Nephron progenitor cell (in vitro differentiated cells): ENCODE measurements around the gene TMEM217.

Experiments
- DNase-seq: peaks from one replicate; pipeline ENCODE4 v3.0.0; 2021
- H3K27ac Mint-ChIP-seq: 2 replicates; pipeline ENCODE4 v1.8.0; 2021; ENCODE audit warnings: mild to moderate bottlenecking, moderate library complexity, mixed read lengths
- H3K27me3 Mint-ChIP-seq: 2 replicates; pipeline ENCODE4 v1.8.0; 2021; ENCODE audit warnings: mild to moderate bottlenecking, low read depth, mixed read lengths; ENCODE audit not compliant: poor library complexity
- H3K36me3 Mint-ChIP-seq: 2 replicates; pipeline ENCODE4 v1.8.0; 2021; ENCODE audit warnings: low read depth, mixed read lengths
- H3K4me1 Mint-ChIP-seq: 2 replicates; pipeline ENCODE4 v1.8.0; 2021; ENCODE audit warnings: mixed read lengths
- H3K4me3 Mint-ChIP-seq: 2 replicates; pipeline ENCODE4 v1.8.0; 2021; ENCODE audit warnings: mild to moderate bottlenecking, moderate library complexity, mixed read lengths
- H3K9me3 Mint-ChIP-seq: 2 replicates; pipeline ENCODE4 v1.8.0; 2021; ENCODE audit warnings: mild to moderate bottlenecking, moderate library complexity, mixed read lengths
- TF ChIP-seq, protein P1 (sequence below): fragments of 200-600 bp; sonication (generic); IDR thresholded peaks from 2 replicates; pipeline ENCODE4 v1.5.0; 2021; ENCODE audit warnings: antibody characterized with exemption

The TMEM217 gene

DNA sequence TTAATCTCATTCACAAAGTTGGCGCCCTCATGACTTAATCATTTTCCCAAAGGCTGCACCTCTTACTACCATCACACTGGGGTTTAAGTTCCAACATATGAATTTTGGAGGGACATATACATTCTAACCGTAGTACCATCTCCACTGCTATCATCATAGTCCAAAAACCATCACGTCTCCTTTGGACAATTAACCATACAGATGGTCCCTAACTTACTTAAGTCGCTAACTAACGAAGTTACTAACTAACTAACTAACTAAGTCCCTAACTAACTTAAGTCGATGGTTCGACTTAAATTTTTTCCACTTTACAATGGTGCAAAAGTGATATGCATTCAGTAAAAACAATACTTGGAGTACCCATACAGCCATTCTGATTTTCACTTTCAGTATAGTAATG lies 24.4 kb downstream of the TMEM217 start:
- no peak overlapping the region for H3K27ac Mint-ChIP-seq
- no peaks in the 10 kb centered on the region for H3K36me3 Mint-ChIP-seq

DNA sequence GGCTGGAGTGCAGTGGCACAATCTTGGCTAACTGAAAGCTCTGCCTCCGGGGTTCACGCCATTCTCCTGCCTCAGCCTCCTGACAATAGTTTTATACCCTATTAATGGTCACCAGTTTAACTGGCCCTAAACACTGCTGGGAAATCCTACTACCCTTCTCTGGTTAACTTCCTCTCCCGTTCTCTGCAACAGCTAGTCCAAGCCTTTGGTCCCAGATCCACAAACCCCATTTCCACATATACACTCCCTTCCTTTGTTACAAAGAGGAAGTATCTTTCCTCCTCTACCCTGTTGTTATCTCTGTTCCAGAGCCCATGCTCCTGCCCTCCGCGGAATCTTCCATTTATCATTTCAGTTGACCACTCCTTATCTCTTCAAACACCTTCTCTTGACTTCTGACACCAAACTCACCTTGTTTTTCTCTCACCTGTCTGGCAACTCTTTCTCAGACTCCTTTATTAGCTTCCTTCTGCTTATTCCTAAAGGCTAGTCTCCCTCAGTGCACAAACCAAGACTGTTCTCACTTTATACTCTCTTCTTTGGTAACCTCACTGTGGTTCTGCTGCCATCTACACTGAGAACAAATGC lies 25.4 kb downstream of the TMEM217 start:
- no peaks in the 10 kb centered on the region for H3K36me3 Mint-ChIP-seq
- no peaks in the 10 kb centered on the region for H3K4me1 Mint-ChIP-seq
- TF ChIP-seq, protein P1, sequence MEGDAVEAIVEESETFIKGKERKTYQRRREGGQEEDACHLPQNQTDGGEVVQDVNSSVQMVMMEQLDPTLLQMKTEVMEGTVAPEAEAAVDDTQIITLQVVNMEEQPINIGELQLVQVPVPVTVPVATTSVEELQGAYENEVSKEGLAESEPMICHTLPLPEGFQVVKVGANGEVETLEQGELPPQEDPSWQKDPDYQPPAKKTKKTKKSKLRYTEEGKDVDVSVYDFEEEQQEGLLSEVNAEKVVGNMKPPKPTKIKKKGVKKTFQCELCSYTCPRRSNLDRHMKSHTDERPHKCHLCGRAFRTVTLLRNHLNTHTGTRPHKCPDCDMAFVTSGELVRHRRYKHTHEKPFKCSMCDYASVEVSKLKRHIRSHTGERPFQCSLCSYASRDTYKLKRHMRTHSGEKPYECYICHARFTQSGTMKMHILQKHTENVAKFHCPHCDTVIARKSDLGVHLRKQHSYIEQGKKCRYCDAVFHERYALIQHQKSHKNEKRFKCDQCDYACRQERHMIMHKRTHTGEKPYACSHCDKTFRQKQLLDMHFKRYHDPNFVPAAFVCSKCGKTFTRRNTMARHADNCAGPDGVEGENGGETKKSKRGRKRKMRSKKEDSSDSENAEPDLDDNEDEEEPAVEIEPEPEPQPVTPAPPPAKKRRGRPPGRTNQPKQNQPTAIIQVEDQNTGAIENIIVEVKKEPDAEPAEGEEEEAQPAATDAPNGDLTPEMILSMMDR: no peak
- peaks cover 6% of the 10 kb centered on the region for H3K9me3 Mint-ChIP-seq
- peak overlapping the region; percentile 0 for H3K27ac Mint-ChIP-seq
- DNase-seq: no peak
- H3K27me3 Mint-ChIP-seq: peaks cover 3% of the 10 kb centered on the region
- no peak overlapping the region for H3K4me3 Mint-ChIP-seq

More for the DNA sequence above, 24.4 kb downstream of the TMEM217 start:
- H3K27me3 Mint-ChIP-seq: peaks cover 6% of the 10 kb centered on the region
- no peaks in the 10 kb centered on the region for H3K4me1 Mint-ChIP-seq
- no peak for DNase-seq
- no peak overlapping the region for H3K4me3 Mint-ChIP-seq
- TF ChIP-seq, protein P1: no peak
- peaks cover 6% of the 10 kb centered on the region for H3K9me3 Mint-ChIP-seq

DNA sequence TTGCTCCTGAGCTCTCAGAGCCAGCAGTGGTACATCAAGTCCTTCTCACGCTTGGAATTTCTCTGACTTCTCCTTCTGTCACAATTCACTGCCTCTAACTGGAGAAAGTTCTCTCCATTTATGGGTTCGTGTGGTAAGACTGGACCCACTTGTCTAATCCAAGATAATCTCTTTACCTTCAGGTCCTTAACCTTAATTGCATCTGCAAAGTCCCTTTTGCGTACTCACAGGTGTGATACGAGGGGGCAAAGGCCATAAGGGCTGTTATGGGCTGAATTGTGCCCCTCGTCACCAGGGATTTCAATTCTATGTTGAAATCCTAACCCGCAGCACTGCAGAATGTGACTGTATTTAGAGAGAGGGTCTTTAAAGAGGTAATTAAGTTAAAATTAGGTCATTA lies 27.8 kb downstream of the TMEM217 start:
- Mint-ChIP-seq H3K36me3 (no peaks in the 10 kb centered on the region), H3K4me1 (peaks cover 7% of the 10 kb centered on the region), H3K27ac (no peak overlapping the region), H3K9me3 (peaks cover 10% of the 10 kb centered on the region), H3K4me3 (no peak overlapping the region), H3K27me3 (peaks cover 3% of the 10 kb centered on the region)
- DNase-seq: no peak
- TF ChIP-seq, protein P1: no peak

DNA sequence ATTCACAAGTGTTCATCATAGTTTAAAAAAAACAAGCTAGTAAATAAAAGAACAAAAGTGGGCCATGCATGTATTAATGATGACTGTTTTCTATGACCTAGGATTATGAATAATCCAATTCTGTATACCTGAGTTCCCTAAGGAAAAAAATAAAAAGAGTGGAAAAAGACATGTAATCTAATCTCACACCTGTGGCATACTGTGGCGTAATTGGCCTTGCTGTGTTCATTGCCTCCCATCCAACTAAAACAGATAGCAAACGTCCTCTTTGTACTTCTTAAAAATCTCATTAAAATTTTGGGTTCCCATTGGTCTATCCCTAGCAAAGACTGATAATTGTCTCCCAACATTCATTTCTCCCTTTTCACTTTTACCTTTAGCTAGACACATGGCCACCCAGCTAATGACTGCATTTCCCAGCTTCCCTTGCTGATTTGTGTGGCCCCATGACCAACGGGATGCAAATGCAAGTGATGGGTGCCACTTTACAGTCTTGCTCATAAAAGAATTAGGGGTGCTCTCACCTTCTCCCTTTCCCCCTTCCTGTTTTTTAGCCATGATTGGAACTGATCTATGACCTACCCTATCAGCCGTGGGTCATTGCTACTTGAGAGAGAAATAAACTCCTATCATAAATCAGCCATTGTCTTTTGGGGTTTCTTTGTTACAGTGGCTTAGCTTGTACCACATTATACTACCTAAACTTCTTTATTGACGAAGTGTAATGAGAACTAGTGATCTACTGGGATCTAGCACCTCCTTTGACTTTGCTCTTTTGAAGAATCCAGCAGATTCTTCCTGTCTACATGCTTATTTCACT lies 32.4 kb downstream of the TMEM217 start:
- DNase-seq: no peak
- TF ChIP-seq, protein P1: no peak
- H3K36me3 Mint-ChIP-seq: no peaks in the 10 kb centered on the region

DNA sequence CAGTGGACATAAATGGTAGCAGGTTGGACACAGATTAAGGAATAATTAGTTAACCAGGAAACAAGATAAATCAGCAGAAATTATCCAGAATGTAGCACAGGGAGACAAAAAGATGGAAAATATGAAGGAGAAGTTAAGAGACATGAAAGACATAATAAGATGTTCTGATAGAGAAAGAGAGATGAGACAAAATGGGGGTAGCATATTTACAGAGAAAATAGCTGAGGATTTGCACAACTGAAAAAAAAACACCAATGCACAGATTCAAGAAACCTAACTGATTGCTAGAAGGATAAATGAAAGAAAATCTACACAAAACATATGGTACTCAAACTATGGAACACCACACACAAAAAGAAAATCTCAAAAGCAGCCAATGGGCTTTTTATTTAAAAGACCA lies 35.0 kb downstream of the TMEM217 start:
- Mint-ChIP-seq H3K4me3 (peak overlapping the region; percentile 90), H3K4me1 (peaks cover 22% of the 10 kb centered on the region), H3K27me3 (peaks cover 7% of the 10 kb centered on the region), H3K27ac (no peak overlapping the region), H3K9me3 (peaks cover 4% of the 10 kb centered on the region), H3K36me3 (no peaks in the 10 kb centered on the region)
- no peak for DNase-seq
- TF ChIP-seq, protein P1: no peak

More for the DNA sequence above, 32.4 kb downstream of the TMEM217 start:
- peak overlapping the region; percentile 7 for H3K27ac Mint-ChIP-seq
- H3K9me3 Mint-ChIP-seq: peaks cover 4% of the 10 kb centered on the region
- H3K4me1 Mint-ChIP-seq: peaks cover 22% of the 10 kb centered on the region
- no peak overlapping the region for H3K4me3 Mint-ChIP-seq
- peaks cover 2% of the 10 kb centered on the region for H3K27me3 Mint-ChIP-seq
